B cell (primary cell): ENCODE data around the gene TBX6. TPM values are rescaled to one million over a fixed set of nuclear protein-coding genes. Genes with fewer than 3 reads are reported as not detected.

Experiments used
- ATAC-seq: fragments of 200-7000 bp; cut with Tn5 transposase; one replicate; pipeline ENCODE4 v1.10.0; 2021; ENCODE audit warnings: low read depth, mild to moderate bottlenecking, moderate number of reproducible peaks, moderate library complexity
- CTCF ChIA-PET: fragments of 350-600 bp; sonication (Branson Sonifier 250); formaldehyde crosslinking; loops from one replicate; lab custom pipeline; 2021; ENCODE audit warnings: antibody characterized with exemption, inconsistent platforms; lab: Charles Lee
- POLR2A ChIA-PET: fragments of 350-600 bp; sonication (Branson Sonifier 250); formaldehyde crosslinking; loops from one replicate; lab custom pipeline; 2021; ENCODE audit warnings: antibody characterized with exemption; lab: Charles Lee
- DNase-seq: peaks from one replicate; pipeline ENCODE4 v3.0.0; 2013
- H2AFZ ChIP-seq: 2 replicates; pipeline ENCODE4 v1.6.1; 2012; ENCODE audit warnings: mild to moderate bottlenecking, low read depth, low read length; ENCODE audit not compliant: insufficient read depth, poor library complexity, severe bottlenecking
- H3K27ac ChIP-seq, 2 donors: 1 replicate in 1 of 2; 2 replicates in 1 of 2; pipeline ENCODE4 v1.5.1; 2012 to 2013; ENCODE audit warnings: low read length in 2 of 2, mild to moderate bottlenecking in 2 of 2, moderate library complexity in 1 of 2
- H3K27me3 ChIP-seq, 4 experiments: fragments of 200-600 bp in 1 of 4; sonication (generic) in 1 of 4; replicated peaks in 1 of 4; 1 replicate in 2 of 4; 2 replicates in 2 of 4; pipeline versions ENCODE4 v1.6.1 to v1.7.0; 2013 to 2016; ENCODE audit warnings: low read length in 3 of 4, mild to moderate bottlenecking in 2 of 4, mixed read lengths in 1 of 4, moderate library complexity in 1 of 4; ENCODE audit not compliant: insufficient read depth in 4 of 4, control insufficient read depth in 3 of 4; ENCODE audit errors: control extremely low read depth in 1 of 4
- H3K36me3 ChIP-seq, 2 experiments: replicated peaks in 1 of 2; 1 replicate in 1 of 2; 2 replicates in 1 of 2; pipeline versions ENCODE4 v1.6.1 to v1.7.1; 2013; ENCODE audit warnings: low read length in 1 of 2; ENCODE audit not compliant: insufficient read depth in 2 of 2, control insufficient read depth in 1 of 2; ENCODE audit errors: control extremely low read depth in 1 of 2, extremely low read depth in 1 of 2
- H3K4me1 ChIP-seq, 2 donors: fragments of 200-600 bp in 1 of 2; sonication (generic) in 1 of 2; 1 replicate in 1 of 2; 2 replicates in 1 of 2; pipeline versions ENCODE4 v1.5.1 to v1.6.1; 2013 to 2017; ENCODE audit warnings: low read length in 2 of 2; ENCODE audit not compliant: control insufficient read depth in 2 of 2, insufficient read depth in 2 of 2
- H3K4me2 ChIP-seq: replicated peaks from 2 replicates; pipeline ENCODE3; 2012; ENCODE audit warnings: mild to moderate bottlenecking, low read depth, low read length; ENCODE audit not compliant: poor library complexity, severe bottlenecking
- H3K4me3 ChIP-seq, 5 experiments: fragments of 200-600 bp in 1 of 5; sonication (generic) in 1 of 5; 1 replicate in 3 of 5; 2 replicates in 2 of 5; pipeline versions ENCODE4 v1.5.1 to v1.7.0; 2011 to 2016; ENCODE audit warnings: low read length in 4 of 5, mild to moderate bottlenecking in 4 of 5, low read depth in 2 of 5, control low read depth in 1 of 5, moderate library complexity in 1 of 5; ENCODE audit not compliant: insufficient read depth in 1 of 5; ENCODE audit errors: control extremely low read depth in 1 of 5, extremely low read depth in 1 of 5
- H3K79me2 ChIP-seq: fragments of 200-600 bp; sonication (generic); one replicate; pipeline ENCODE4 v1.6.0; 2016; ENCODE audit warnings: low read length; ENCODE audit not compliant: control insufficient read depth, insufficient read depth
- H3K9ac ChIP-seq: fragments of 200-600 bp; sonication (generic); 2 replicates; pipeline ENCODE4 v1.6.1; 2017; ENCODE audit warnings: mild to moderate bottlenecking, low read length, moderate library complexity
- H3K9me3 ChIP-seq, 3 donors: one replicate each; pipeline versions ENCODE4 v1.6.1 to v1.7.1; 2013; ENCODE audit warnings: low read length in 2 of 3; ENCODE audit not compliant: control insufficient read depth in 2 of 3, insufficient read depth in 1 of 3; ENCODE audit errors: control extremely low read depth in 1 of 3
- H4K20me1 ChIP-seq: 2 replicates; pipeline ENCODE4 v1.6.0; 2012; ENCODE audit warnings: mild to moderate bottlenecking, low read length; ENCODE audit not compliant: insufficient read depth, control insufficient read depth, poor library complexity, severe bottlenecking
- H3K27ac Mint-ChIP-seq: one replicate; pipeline ENCODE4 v1.8.0; 2021; ENCODE audit warnings: mixed read lengths
- H3K27me3 Mint-ChIP-seq: one replicate; pipeline ENCODE4 v1.8.0; 2021; ENCODE audit warnings: mixed read lengths
- H3K4me1 Mint-ChIP-seq: one replicate; pipeline ENCODE4 v1.8.0; 2021; ENCODE audit warnings: mixed read lengths
- H3K4me3 Mint-ChIP-seq: one replicate; pipeline ENCODE4 v1.8.0; 2021; ENCODE audit warnings: mixed read lengths
- H3K9me3 Mint-ChIP-seq: one replicate; pipeline ENCODE4 v1.8.0; 2022; ENCODE audit warnings: mixed read lengths; ENCODE audit not compliant: insufficient read depth
- EZH2 ChIP-seq: IDR thresholded peaks from 2 replicates; pipeline ENCODE4 v1.6.1; 2012; ENCODE audit warnings: borderline replicate concordance, low read depth, mild to moderate bottlenecking, moderate library complexity, low read length; ENCODE audit not compliant: insufficient read depth, poor library complexity, severe bottlenecking
- WGBS: methylation state at CpG from one replicate; pipeline ENCODE4 v1.1.5; 2013; ENCODE audit warnings: missing lambda C conversion rate; ENCODE audit not compliant: insufficient coverage; 5-methylcytosine and 5-hydroxymethylcytosine counted together
- intact Hi-C: fragments of 100-400 bp; cut with micrococcal nuclease; formaldehyde crosslinking; loops from one replicate; pipeline ENCODE4 v1.10.0; 2022
- polyA plus RNA-seq: library from polyadenylated mRNA; depleted of rRNA; stranded (reverse); fragments of >200 nt; gene quantifications from 2 replicates; pipeline ENCODE4 v1.2.3, GENCODE V29; 2012
- total RNA-seq, 2 donors: library from RNA; stranded (reverse); fragments of 120-200 nt in 1 of 2; gene quantifications; 1 replicate in 1 of 2; 2 replicates in 1 of 2; pipeline versions ENCODE4 v1.2.3 to v1.2.4, GENCODE V29; 2013 to 2022
- TF ChIP-seq, protein P1 (sequence below): fragments of 200-600 bp; IDR thresholded peaks from one replicate; pipeline ENCODE4 v1.8.0; 2022; ENCODE audit warnings: antibody characterized with exemption, mild to moderate bottlenecking

TBX6 gene
- total and polyA plus RNA-seq, 2 donors (not counting 1 experiment from before 2014, with no cell fraction given), result 1.4 to 5.4 TPM

DNA sequence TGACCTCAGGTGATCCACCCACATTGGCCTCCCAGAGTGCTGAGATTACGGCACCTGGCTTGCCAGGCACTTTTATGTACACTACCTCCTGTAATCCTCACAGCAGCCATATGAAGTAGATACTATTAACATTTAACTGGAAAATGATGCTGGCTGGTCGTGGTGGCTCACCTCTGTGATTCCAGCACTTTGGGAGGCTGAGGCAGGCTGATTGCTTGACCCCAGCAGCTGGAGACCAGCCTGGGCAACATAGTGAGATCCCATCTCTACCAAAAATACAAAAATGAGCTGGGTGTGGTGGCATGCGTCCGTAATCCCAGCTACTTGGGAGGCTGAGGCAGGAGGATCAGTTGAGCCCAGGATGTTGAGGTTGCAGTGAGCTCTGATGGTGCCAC lies 33.3 kb upstream of the TBX6 start:
- no peak overlapping the region for H2AFZ ChIP-seq
- ChIA-PET CTCF (interaction anchor here (1.1 kb wide), 1 partner anchor 33 kb away, joined by 3 read pairs; the partner anchor contains the start of gene TBX6), POLR2A (interaction anchor here (0.6 kb wide), 1 partner anchor 369 kb away, joined by 3 read pairs; no protein-coding TSS in a partner anchor)
- DNase-seq (no peak), ATAC-seq (no peak)
- no peaks in the 10 kb centered on the region for H3K27me3 ChIP-seq
- H3K9ac ChIP-seq, result no peak overlapping the region
- TF ChIP-seq EZH2, result no peak
- TF ChIP-seq, protein P1, sequence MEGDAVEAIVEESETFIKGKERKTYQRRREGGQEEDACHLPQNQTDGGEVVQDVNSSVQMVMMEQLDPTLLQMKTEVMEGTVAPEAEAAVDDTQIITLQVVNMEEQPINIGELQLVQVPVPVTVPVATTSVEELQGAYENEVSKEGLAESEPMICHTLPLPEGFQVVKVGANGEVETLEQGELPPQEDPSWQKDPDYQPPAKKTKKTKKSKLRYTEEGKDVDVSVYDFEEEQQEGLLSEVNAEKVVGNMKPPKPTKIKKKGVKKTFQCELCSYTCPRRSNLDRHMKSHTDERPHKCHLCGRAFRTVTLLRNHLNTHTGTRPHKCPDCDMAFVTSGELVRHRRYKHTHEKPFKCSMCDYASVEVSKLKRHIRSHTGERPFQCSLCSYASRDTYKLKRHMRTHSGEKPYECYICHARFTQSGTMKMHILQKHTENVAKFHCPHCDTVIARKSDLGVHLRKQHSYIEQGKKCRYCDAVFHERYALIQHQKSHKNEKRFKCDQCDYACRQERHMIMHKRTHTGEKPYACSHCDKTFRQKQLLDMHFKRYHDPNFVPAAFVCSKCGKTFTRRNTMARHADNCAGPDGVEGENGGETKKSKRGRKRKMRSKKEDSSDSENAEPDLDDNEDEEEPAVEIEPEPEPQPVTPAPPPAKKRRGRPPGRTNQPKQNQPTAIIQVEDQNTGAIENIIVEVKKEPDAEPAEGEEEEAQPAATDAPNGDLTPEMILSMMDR, result no peak
- peaks cover 21% of the 10 kb centered on the region for H3K4me1 Mint-ChIP-seq
- H3K4me3 Mint-ChIP-seq, result no peak overlapping the region
- H3K27ac Mint-ChIP-seq, result no peak overlapping the region
- no peak overlapping the region for H3K4me2 ChIP-seq
- peaks cover 11% of the 10 kb centered on the region for H3K79me2 ChIP-seq
- no peak overlapping the region for H3K4me3 ChIP-seq
- H3K27ac ChIP-seq, result no peak overlapping the region
- no peaks in the 10 kb centered on the region for H3K27me3 Mint-ChIP-seq
- peaks cover 18 to 24% of the 10 kb centered on the region in 2 donors for H3K4me1 ChIP-seq
- 100% methylated on average over 1 of the region's 4 CpGs for WGBS
- intact Hi-C loops, result no loop called here
- no peaks in the 10 kb centered on the region for H3K9me3 Mint-ChIP-seq
- H3K36me3 ChIP-seq, result peaks cover 0 to 2% of the 10 kb centered on the region in 2 experiments
- H3K9me3 ChIP-seq, result no peaks in the 10 kb centered on the region
- no peaks in the 10 kb centered on the region for H4K20me1 ChIP-seq

DNA sequence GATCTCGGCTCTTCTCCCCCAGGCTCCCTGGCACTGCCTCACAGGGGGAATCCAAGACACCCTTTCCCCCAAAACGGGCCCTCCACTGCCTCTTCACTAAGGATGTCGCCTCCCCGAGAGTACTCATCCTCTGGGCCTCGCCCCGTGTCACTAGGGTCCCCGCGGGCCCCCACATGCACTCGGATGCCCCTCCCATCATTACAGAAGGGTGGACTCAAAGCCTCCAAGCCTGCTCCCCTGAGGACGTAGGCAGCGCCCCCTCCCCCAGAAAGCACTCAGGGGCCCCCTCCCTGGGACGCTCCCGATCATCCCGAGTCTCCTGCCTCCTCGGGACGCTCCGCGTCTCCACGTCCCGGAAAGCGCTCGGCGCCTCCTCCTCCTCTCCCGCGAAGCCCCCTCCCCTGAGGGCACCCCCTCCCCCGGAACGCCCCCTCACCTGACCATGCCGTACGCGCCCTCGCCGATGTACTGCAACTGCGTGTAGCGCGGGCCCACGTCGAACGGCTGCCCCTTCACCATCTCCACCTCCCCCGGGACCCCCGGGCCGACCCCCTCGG lies 31.0 kb upstream of the TBX6 start:
- peak overlapping the region; percentile 86 for H3K4me3 Mint-ChIP-seq
- H3K4me1 ChIP-seq, result peaks cover 18 to 24% of the 10 kb centered on the region in 2 donors
- ChIA-PET POLR2A (interaction anchor here (1.2 to 1.7 kb wide), 3 partner anchors 30 to 62 kb away, joined by 3 to 10 read pairs (median 9); partner anchors contain the start of genes CORO1A and TBX6), CTCF (interaction anchor here (1.0 kb wide), 1 partner anchor 30 kb away, joined by 3 read pairs; no protein-coding TSS in a partner anchor)
- H3K9ac ChIP-seq, result peak overlapping the region; percentile 88
- H3K4me3 ChIP-seq, result peak overlapping the region; percentile 38 to 79 (median 75)
- peaks cover 0 to 10% of the 10 kb centered on the region in 2 experiments for H3K36me3 ChIP-seq
- H3K4me2 ChIP-seq, result peak overlapping the region; percentile 99
- no peaks in the 10 kb centered on the region for H4K20me1 ChIP-seq
- H3K9me3 Mint-ChIP-seq, result no peaks in the 10 kb centered on the region
- H3K9me3 ChIP-seq, result no peaks in the 10 kb centered on the region
- peaks cover 24% of the 10 kb centered on the region for H3K4me1 Mint-ChIP-seq
- under 1% methylated on average over 39 of the region's 42 CpGs for WGBS
- peaks cover 11% of the 10 kb centered on the region for H3K79me2 ChIP-seq
- H3K27ac ChIP-seq, result peak overlapping the region; percentile 38 to 74
- no peaks in the 10 kb centered on the region for H3K27me3 Mint-ChIP-seq
- peak overlapping the region; percentile 81 for H3K27ac Mint-ChIP-seq
- peak overlapping the region; percentile 90 for H2AFZ ChIP-seq
- H3K27me3 ChIP-seq, result no peaks in the 10 kb centered on the region
- intact Hi-C loops, result loop anchor here (1.0 to 2.0 kb wide), 3 partner anchors 26 to 58 kb away; partner anchors contain the start of genes ALDOA and YPEL3
- peak; percentile 50 for DNase-seq
- peak; percentile 9 for ATAC-seq
- TF ChIP-seq, protein P1, result no peak
- TF ChIP-seq EZH2, result no peak
